K562 (cell line): ENCODE data around the gene FAM149A. TPM values are rescaled to one million over a fixed set of nuclear protein-coding genes. Genes with fewer than 3 reads are reported as not detected.

Source experiments
- CTCFL ChIP-seq: IDR thresholded peaks from 2 replicates; pipeline ENCODE4 v1.6.1; 2011; ENCODE audit warnings: borderline replicate concordance, low read depth, mild to moderate bottlenecking, moderate library complexity, low read length; ENCODE audit not compliant: insufficient read depth, poor library complexity, severe bottlenecking
- CUX1 ChIP-seq: fragments of 200-800 bp; sonication (Bioruptor generic); IDR thresholded peaks from 2 replicates; pipeline ENCODE4 v1.6.1; 2016; ENCODE audit warnings: missing genetic modification characterization, missing compliant biosample characterization
- GTF2F1 ChIP-seq: IDR thresholded peaks from 2 replicates; pipeline ENCODE4 v1.6.1; 2011; ENCODE audit warnings: low read depth, low read length, improper control_type of control experiment
- PHF20 ChIP-seq: fragments of 450-650 bp; IDR thresholded peaks from 2 replicates; pipeline ENCODE4 v1.6.1; 2018; ENCODE audit not compliant: partially characterized antibody
- polyA plus RNA-seq, 8 experiments: library from polyadenylated mRNA; depleted of rRNA in 4 of 8; stranded (reverse) in 5 of 8; unstranded in 3 of 8; fragments of >200 nt; fragmentation: Nextera tagmentation in 2 of 8; fragmentation: Illumina TruSeq in 1 of 8; extraction: Ambion mirVana in 2 of 8; extraction: Trizol in 1 of 8; gene quantifications; 2 replicates each; pipeline versions ENCODE4 v1.2.1 to v1.2.3, GENCODE V29; 2011 to 2014; ENCODE audit warnings: inconsistent platforms in 1 of 8, missing spikeins in 1 of 8
- total RNA-seq, 7 experiments: library from RNA; depleted of rRNA in 6 of 7; stranded (reverse); fragments of >200 nt in 6 of 7; fragmentation: Illumina TruSeq in 2 of 7; extraction: Trizol in 2 of 7; gene quantifications; 2 replicates each; pipeline versions ENCODE4 v1.2.1 to v1.2.3, GENCODE V29; 2011 to 2021; ENCODE audit warnings: low replicate concordance in 1 of 7

The FAM149A gene
- total and polyA plus RNA-seq, 9 of the 15 experiments (the other 6 are each of a cell fraction or from before 2014, with no cell fraction given), result not detected

GRCh38 chr4:186204103-186204559 is 99.6 kb downstream of the FAM149A start (continued):
- TF ChIP-seq CUX1 (CRISPR knock-in tag) (no peak), CTCFL (no peak), PHF20 (no peak), GTF2F1 (no peak)
